Right lobe of liver (tissue), 6 donors: ENCODE data around the gene IFI30. TPM values are rescaled to one million over a fixed set of nuclear protein-coding genes. Genes with fewer than 3 reads are reported as not detected.
A peak's percentile ranks its signal among the peaks of the same experiment; 100 is the strongest.

Experiments
- ATAC-seq, 4 donors: fragments of 200-7000 bp; cut with Tn5 transposase; one replicate each; pipeline ENCODE4 v1.9.1; 2020; ENCODE audit warnings: mild to moderate bottlenecking in 4 of 4, moderate library complexity in 4 of 4
- DNase-seq, 3 donors: peaks; one replicate each; pipeline ENCODE4 v3.0.0-alpha.2; 2020
- H3K27ac ChIP-seq, 3 donors: fragments of 200-600 bp; one replicate each; pipeline ENCODE4 v1.8.0; 2022
- H3K27me3 ChIP-seq, 2 donors: fragments of 200-600 bp; one replicate each; pipeline ENCODE4 v1.8.0; 2022
- H3K36me3 ChIP-seq, 4 donors: fragments of 200-600 bp; sonication (generic) in 1 of 4; one replicate each; pipeline versions ENCODE4 v1.5.1 to v1.8.0; 2017 to 2022; ENCODE audit warnings: control low read depth in 1 of 4
- H3K4me1 ChIP-seq, 4 donors: fragments of 200-600 bp; sonication (generic) in 1 of 4; one replicate each; pipeline versions ENCODE4 v1.5.1 to v1.8.0; 2017 to 2022; ENCODE audit warnings: control low read depth in 1 of 4
- H3K4me3 ChIP-seq, 3 donors: fragments of 200-600 bp; one replicate each; pipeline ENCODE4 v1.8.0; 2022
- H3K9me3 ChIP-seq, 4 donors: fragments of 200-600 bp; sonication (generic) in 1 of 4; one replicate each; pipeline versions ENCODE4 v1.5.1 to v1.8.0; 2017 to 2022; ENCODE audit warnings: control low read depth in 1 of 4
- POLR2A ChIP-seq: fragments of 450-650 bp; IDR thresholded peaks from one replicate; pipeline ENCODE4 v1.6.1; 2017; ENCODE audit warnings: antibody characterized with exemption, mild to moderate bottlenecking
- WGBS: methylation state at CpG from one replicate; pipeline ENCODE4 v1.1.6; 2018; ENCODE audit warnings: low coverage, low lambda C conversion rate; ENCODE audit not compliant: insufficient coverage; ENCODE audit errors: missing lambda C conversion rate; 5-methylcytosine and 5-hydroxymethylcytosine counted together
- intact Hi-C, 2 donors: fragments of 100-400 bp; cut with DNase I; formaldehyde crosslinking; loops; one replicate each; pipeline versions ENCODE4 v1.11.2 to v1.14.1; 2022
- long read RNA-seq: library from polyadenylated mRNA; unstranded; transcript quantifications from one replicate; pipeline ENCODE4 v2.0.0, GENCODE V29; 2019
- total RNA-seq, 6 experiments: library from RNA; depleted of rRNA in 2 of 6; stranded (reverse); fragments of >200 nt in 2 of 6; fragmentation: NEBNext Ultra II Directional in 3 of 6; extraction: Animal tissue kit (Norgen Biotek cat#: 25700) in 3 of 6; gene quantifications; one replicate each; pipeline versions ENCODE4 v1.1.0 to v1.2.4, GENCODE V29; 2016 to 2023
- TF ChIP-seq, protein P1 (sequence below), 4 donors: fragments of 200-600 bp in 3 of 4; fragments of 450-650 bp in 1 of 4; IDR thresholded peaks; one replicate each; pipeline versions ENCODE4 v1.5.1 to v1.8.0; 2016 to 2022; ENCODE audit warnings: antibody characterized with exemption in 4 of 4, mild to moderate bottlenecking in 2 of 4
- donor health status: DM: no; HTN: yes; CAD: no.
- donor health status: DM: no; HTN: no; CAD: no.
- donor health status: DM: no; HTN: no; CAD: no.
- donor health status: DM: no; HTN: yes; CAD: no.
- donor health status: DM: no; HTN: yes; CAD: no.

Gene IFI30
- 100 to 1,000 TPM in 3 of 6 experiments, 10 to 100 TPM in 3; 54.0 to 205 (median 91.8) TPM for total RNA-seq
- long read RNA-seq, transcript IFI30-201 (7 exons, 1,134 nt) = major isoform, 41 of 45 reads
- long read RNA-seq, partial matches to known transcripts = 3 of 45 reads
- long read RNA-seq, other reads (novel, unspliced or antisense) = 1 of 45 reads

DNA sequence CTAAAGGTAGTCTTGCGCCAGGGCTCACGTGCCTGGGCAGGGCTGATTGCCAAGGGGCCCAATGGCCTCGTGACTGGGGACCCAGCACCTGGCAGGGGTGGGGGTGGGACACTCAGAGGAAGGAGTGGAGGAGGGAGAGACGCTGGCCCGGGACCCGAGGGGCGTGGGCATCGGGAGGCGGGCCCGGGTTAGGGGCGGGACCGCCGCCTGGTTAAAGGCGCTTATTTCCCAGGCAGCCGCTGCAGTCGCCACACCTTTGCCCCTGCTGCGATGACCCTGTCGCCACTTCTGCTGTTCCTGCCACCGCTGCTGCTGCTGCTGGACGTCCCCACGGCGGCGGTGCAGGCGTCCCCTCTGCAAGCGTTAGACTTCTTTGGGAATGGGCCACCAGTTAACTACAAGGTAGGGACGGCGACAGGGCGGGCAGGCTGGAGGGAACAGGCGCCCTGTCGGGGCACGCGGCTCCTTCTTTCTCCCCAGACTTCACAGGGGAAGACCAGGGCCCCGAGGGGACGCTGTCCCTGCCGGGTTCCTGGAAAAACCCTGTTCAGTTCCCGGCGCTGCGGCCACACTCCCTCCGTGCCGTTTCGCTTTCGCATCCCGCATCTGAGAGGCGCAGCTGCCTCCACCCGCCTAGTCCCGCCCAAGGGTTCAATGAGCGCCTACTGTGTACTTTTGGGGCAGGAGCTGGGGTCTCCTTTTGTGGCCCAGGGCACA lies at the start of gene IFI30:
Gene IFI30, plus strand, starts transcription at position 242 of the 717 bp plus-strand sequence. Its CDS starts 29 bp downstream, at position 271.
- 0% methylated on average over 2 of the region's 47 CpGs for WGBS
- no peaks in the 10 kb centered on the region for H3K27me3 ChIP-seq
- no peaks in the 10 kb centered on the region for H3K9me3 ChIP-seq
- H3K4me1 ChIP-seq = peaks cover 0 to 13% (median 2%) of the 10 kb centered on the region in 4 donors
- H3K27ac ChIP-seq = peak within 1 kb of the TSS; percentile 48 to 82 (median 70)
- TF ChIP-seq, protein P1, sequence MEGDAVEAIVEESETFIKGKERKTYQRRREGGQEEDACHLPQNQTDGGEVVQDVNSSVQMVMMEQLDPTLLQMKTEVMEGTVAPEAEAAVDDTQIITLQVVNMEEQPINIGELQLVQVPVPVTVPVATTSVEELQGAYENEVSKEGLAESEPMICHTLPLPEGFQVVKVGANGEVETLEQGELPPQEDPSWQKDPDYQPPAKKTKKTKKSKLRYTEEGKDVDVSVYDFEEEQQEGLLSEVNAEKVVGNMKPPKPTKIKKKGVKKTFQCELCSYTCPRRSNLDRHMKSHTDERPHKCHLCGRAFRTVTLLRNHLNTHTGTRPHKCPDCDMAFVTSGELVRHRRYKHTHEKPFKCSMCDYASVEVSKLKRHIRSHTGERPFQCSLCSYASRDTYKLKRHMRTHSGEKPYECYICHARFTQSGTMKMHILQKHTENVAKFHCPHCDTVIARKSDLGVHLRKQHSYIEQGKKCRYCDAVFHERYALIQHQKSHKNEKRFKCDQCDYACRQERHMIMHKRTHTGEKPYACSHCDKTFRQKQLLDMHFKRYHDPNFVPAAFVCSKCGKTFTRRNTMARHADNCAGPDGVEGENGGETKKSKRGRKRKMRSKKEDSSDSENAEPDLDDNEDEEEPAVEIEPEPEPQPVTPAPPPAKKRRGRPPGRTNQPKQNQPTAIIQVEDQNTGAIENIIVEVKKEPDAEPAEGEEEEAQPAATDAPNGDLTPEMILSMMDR (IDR thresholded peaks at IDR 0.05) = no peak
- TF ChIP-seq POLR2A = peak; percentile 93
- DNase-seq = peak; percentile 89 to 94 (median 92)
- intact Hi-C loops = no loop called here
- ATAC-seq = peak; percentile 82 to 88 (median 88)
- H3K36me3 ChIP-seq = peaks cover 0 to 10% (median 1%) of the 10 kb centered on the region in 4 donors
- H3K4me3 ChIP-seq = peak within 1 kb of the TSS; percentile 59 to 75 (median 72)

DNA sequence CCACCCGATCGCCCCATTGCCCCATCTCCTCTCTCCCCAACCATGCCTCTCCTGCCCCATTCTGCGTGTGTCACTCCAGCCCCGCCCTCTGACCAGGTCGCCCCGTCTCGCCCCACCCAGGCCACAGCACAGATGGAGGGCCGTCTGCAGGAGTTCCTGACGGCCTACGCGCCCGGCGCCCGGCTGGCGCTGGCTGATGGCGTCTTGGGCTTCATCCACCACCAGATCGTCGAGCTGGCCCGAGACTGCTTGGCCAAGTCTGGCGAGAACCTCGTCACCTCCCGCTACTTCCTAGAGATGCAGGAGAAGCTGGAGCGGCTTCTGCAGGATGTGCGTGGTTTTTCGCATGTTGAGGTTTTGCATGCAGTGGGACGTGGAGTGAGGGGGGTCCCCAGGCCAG lies 49.8 kb upstream of the IFI30 start:
- WGBS = 87% methylated on average over 12 of the region's 26 CpGs
- ATAC-seq = peak in 1 of 4 donors; percentile 8
- intact Hi-C loops = no loop called here

DNA sequence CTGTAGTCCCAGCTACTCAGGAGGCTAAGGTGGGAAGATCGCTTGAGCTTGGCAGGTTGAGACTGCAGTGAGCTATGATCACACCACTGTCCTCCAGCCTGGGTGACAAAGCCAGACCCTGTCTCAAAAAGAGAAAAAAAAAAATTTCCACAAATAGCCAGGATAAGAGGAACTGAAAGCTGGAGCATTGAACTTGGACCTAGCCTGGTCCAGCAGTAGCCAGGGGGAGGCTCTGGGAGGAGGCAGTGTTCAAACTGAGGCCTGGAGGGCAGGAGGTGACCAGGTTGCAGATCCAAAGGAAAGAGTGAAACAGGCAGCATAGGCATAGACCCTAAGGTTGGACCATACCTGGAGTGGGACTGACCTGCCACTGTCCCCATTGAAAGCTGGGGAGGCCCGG lies 47.5 kb upstream of the IFI30 start:
- no peak for ATAC-seq
- Histone ChIP-seq H3K27me3 (no peaks in the 10 kb centered on the region), H3K27ac (no peak overlapping the region), H3K9me3 (no peaks in the 10 kb centered on the region), H3K4me1 (no peaks in the 10 kb centered on the region), H3K36me3 (peaks cover 0 to 56% (median 29%) of the 10 kb centered on the region in 4 donors), H3K4me3 (no peak overlapping the region)
- no peak for DNase-seq
- intact Hi-C loops = no loop called here
- no peak for TF ChIP-seq POLR2A
- TF ChIP-seq, protein P1 (IDR thresholded peaks at IDR 0.05) = no peak
- 33% methylated on average over 1 of the region's 2 CpGs for WGBS

More for the DNA sequence above, 49.8 kb upstream of the IFI30 start:
- no peaks in the 10 kb centered on the region for H3K27me3 ChIP-seq
- no peak for DNase-seq
- peaks cover 0 to 37% (median 19%) of the 10 kb centered on the region in 4 donors for H3K36me3 ChIP-seq
- no peak overlapping the region for H3K27ac ChIP-seq
- TF ChIP-seq POLR2A = no peak
- TF ChIP-seq, protein P1 (IDR thresholded peaks at IDR 0.05) = no peak
- no peaks in the 10 kb centered on the region for H3K9me3 ChIP-seq
- no peak overlapping the region for H3K4me3 ChIP-seq
- no peaks in the 10 kb centered on the region for H3K4me1 ChIP-seq

DNA sequence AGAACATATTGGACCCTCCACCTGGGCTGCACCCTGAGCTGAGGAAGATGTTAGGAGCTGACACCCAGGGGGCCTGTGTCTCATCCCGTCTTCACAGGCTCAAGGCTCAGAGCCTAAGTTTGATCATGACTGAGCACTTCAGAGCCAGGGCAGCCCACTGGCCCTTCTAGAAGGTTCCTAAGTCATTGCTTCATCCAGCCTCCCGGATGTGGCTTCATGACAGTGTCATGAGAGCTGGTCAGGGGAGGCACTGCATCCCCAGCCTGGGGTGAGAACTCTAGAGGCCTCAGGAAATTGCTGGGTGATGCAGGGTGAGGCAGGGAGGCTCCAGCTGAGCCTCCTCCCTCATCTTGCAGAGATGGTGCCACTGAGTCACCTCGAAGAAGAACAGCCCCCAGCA lies 45.6 kb upstream of the IFI30 start:
- ATAC-seq (peak in 2 of 4 donors; percentile 11 to 42), DNase-seq (no peak)
- no peaks in the 10 kb centered on the region for H3K27me3 ChIP-seq
- no peaks in the 10 kb centered on the region for H3K9me3 ChIP-seq
- intact Hi-C loops = no loop called here
- H3K27ac ChIP-seq = no peak overlapping the region
- H3K4me3 ChIP-seq = no peak overlapping the region
- H3K4me1 ChIP-seq = no peaks in the 10 kb centered on the region
- peaks cover 0 to 70% (median 32%) of the 10 kb centered on the region in 4 donors for H3K36me3 ChIP-seq
- no CpG with 5 or more reads among the region's 3 CpGs for WGBS
- no peak for TF ChIP-seq POLR2A
- TF ChIP-seq, protein P1 (IDR thresholded peaks at IDR 0.05) = no peak
